Breast epithelium (tissue), 4 donors: ENCODE measurements around the gene ZC3H7A. TPM values are rescaled to one million over a fixed set of nuclear protein-coding genes. Genes with fewer than 3 reads are reported as not detected.

Experiments
- DNase-seq, 2 donors: peaks; one replicate each; pipeline ENCODE4 v3.0.0-alpha.2; 2019; ENCODE audit warnings: low spot score in 2 of 2
- H3K27ac ChIP-seq, 2 donors: fragments of 200-600 bp; sonication (generic) in 1 of 2; one replicate each; pipeline ENCODE4 v1.5.1; 2016 to 2019; ENCODE audit warnings: mild to moderate bottlenecking in 1 of 2
- H3K27me3 ChIP-seq, 2 donors: fragments of 200-600 bp; sonication (generic) in 1 of 2; one replicate each; pipeline versions ENCODE4 v1.5.1 to v1.6.0; 2017 to 2019; ENCODE audit warnings: control low read depth in 1 of 2, mild to moderate bottlenecking in 1 of 2
- H3K36me3 ChIP-seq: fragments of 200-600 bp; one replicate; pipeline ENCODE4 v1.5.1; 2019
- H3K4me1 ChIP-seq, 2 donors: fragments of 200-600 bp; sonication (generic); one replicate each; pipeline ENCODE4 v1.5.1; 2016 to 2019; ENCODE audit warnings: control low read depth in 1 of 2
- H3K4me3 ChIP-seq, 3 donors: fragments of 200-600 bp; sonication (generic); 1 replicate in 2 of 3; 2 replicates in 1 of 3; pipeline ENCODE4 v1.5.1; 2016 to 2019; ENCODE audit warnings: mild to moderate bottlenecking in 3 of 3, moderate library complexity in 2 of 3
- H3K9me3 ChIP-seq, 2 donors: fragments of 200-600 bp; sonication (generic) in 1 of 2; one replicate each; pipeline ENCODE4 v1.5.1; 2016 to 2019; ENCODE audit warnings: control low read depth in 1 of 2
- POLR2A ChIP-seq: fragments of 450-650 bp; IDR thresholded peaks from one replicate; pipeline ENCODE4 v1.6.1; 2016; ENCODE audit warnings: antibody characterized with exemption, mild to moderate bottlenecking, moderate library complexity
- POLR2AphosphoS5 ChIP-seq, 3 donors: sonication (generic); formaldehyde crosslinking; IDR thresholded peaks; one replicate each; pipeline ENCODE4 v1.6.1; 2017; ENCODE audit warnings: antibody characterized with exemption in 3 of 3
- intact Hi-C: fragments of 100-400 bp; cut with DNase I; formaldehyde crosslinking; loops from one replicate; pipeline ENCODE4 v1.15.1; 2023; ENCODE audit warnings: low total_unique reads
- total RNA-seq, 3 donors: library from RNA; depleted of rRNA; stranded (reverse); fragments of >200 nt; gene quantifications; one replicate each; pipeline ENCODE4 v1.1.0, GENCODE V29; 2016
- TF ChIP-seq, protein P1 (sequence below), 3 donors: fragments of 450-650 bp; IDR thresholded peaks; one replicate each; pipeline ENCODE4 v1.5.1; 2016 to 2017; ENCODE audit warnings: antibody characterized with exemption in 3 of 3, mild to moderate bottlenecking in 3 of 3, moderate library complexity in 3 of 3

ZC3H7A gene
- total RNA-seq = 10 to 100 TPM; 58.4 to 70.7 (median 67.5) TPM

- Histone ChIP-seq H3K27me3 (no peaks in the 10 kb centered on the region), H3K4me3 (peak within 1 kb of the TSS; percentile 77 to 91 (median 87)), H3K9me3 (no peaks in the 10 kb centered on the region), H3K27ac (peak within 1 kb of the TSS; percentile 97 to 98), H3K36me3 (no peaks in the 10 kb centered on the region), H3K4me1 (peaks cover 14 to 23% of the 10 kb centered on the region in 2 donors)
- intact Hi-C loops = no loop called here
- peak; percentile 66 to 87 (median 83) for TF ChIP-seq POLR2AphosphoS5 (IDR thresholded peaks at IDR 0.05)
- TF ChIP-seq POLR2A = peak; percentile 83
- TF ChIP-seq, protein P1, sequence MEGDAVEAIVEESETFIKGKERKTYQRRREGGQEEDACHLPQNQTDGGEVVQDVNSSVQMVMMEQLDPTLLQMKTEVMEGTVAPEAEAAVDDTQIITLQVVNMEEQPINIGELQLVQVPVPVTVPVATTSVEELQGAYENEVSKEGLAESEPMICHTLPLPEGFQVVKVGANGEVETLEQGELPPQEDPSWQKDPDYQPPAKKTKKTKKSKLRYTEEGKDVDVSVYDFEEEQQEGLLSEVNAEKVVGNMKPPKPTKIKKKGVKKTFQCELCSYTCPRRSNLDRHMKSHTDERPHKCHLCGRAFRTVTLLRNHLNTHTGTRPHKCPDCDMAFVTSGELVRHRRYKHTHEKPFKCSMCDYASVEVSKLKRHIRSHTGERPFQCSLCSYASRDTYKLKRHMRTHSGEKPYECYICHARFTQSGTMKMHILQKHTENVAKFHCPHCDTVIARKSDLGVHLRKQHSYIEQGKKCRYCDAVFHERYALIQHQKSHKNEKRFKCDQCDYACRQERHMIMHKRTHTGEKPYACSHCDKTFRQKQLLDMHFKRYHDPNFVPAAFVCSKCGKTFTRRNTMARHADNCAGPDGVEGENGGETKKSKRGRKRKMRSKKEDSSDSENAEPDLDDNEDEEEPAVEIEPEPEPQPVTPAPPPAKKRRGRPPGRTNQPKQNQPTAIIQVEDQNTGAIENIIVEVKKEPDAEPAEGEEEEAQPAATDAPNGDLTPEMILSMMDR (IDR thresholded peaks at IDR 0.05) = peak; percentile 19 to 99 (median 47)
- DNase-seq = peak; percentile 94 to 95
Measured at GRCh38 chr16:11797166-11797956, at the start of gene ZC3H7A. Gene ZC3H7A, minus strand, starts transcription at chr16:11797258. Its CDS starts 14,904 bp downstream, at chr16:11782354.

- no peaks in the 10 kb centered on the region for H3K27me3 ChIP-seq
- no peak overlapping the region for H3K4me3 ChIP-seq
- no peak for TF ChIP-seq POLR2A
- no peak for TF ChIP-seq POLR2AphosphoS5 (IDR thresholded peaks at IDR 0.05)
- TF ChIP-seq, protein P1 (IDR thresholded peaks at IDR 0.05) = no peak
- H3K4me1 ChIP-seq = no peaks in the 10 kb centered on the region
- no peak for DNase-seq
- H3K9me3 ChIP-seq = no peaks in the 10 kb centered on the region
- H3K36me3 ChIP-seq = peaks cover 6% of the 10 kb centered on the region
- H3K27ac ChIP-seq = no peak overlapping the region
- intact Hi-C loops = no loop called here
Measured at GRCh38 chr16:11844499-11844898, 47.4 kb upstream of the ZC3H7A start.

GRCh38 chr16:11843861-11844260 is 46.8 kb upstream of the ZC3H7A start:
- TF ChIP-seq, protein P1 (IDR thresholded peaks at IDR 0.05) = no peak
- no peak for TF ChIP-seq POLR2A
- no peak for TF ChIP-seq POLR2AphosphoS5 (IDR thresholded peaks at IDR 0.05)
- intact Hi-C loops = no loop called here
- peaks cover 6% of the 10 kb centered on the region for H3K36me3 ChIP-seq

DNA sequence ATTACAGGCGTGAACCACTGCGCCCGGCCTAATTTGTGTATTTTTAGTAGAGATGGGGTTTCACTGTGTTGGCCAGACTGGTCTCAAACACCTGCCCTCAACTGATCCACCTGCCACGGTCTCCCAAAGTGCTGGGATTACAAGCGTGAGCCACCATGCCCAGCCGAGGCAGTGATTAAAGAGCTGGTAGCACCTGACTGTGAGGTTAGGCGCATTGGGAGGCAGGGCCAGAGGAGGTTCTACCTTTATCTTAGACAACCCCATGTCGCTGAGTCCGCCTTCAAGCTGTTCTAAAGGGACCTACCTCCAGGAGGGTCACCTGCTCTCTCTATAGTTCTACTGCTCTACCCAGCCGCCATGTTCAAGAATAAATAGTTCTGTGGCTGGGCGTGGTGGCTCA is 46.1 kb upstream of the ZC3H7A start:
- H3K36me3 ChIP-seq = peaks cover 6% of the 10 kb centered on the region
- no peak overlapping the region for H3K27ac ChIP-seq
- intact Hi-C loops = no loop called here
- H3K27me3 ChIP-seq = no peaks in the 10 kb centered on the region
- no peaks in the 10 kb centered on the region for H3K9me3 ChIP-seq
- TF ChIP-seq, protein P1 (IDR thresholded peaks at IDR 0.05) = no peak
- TF ChIP-seq POLR2AphosphoS5 (IDR thresholded peaks at IDR 0.05) (no peak), POLR2A (no peak)
- no peak overlapping the region for H3K4me3 ChIP-seq
- no peak for DNase-seq
- H3K4me1 ChIP-seq = no peaks in the 10 kb centered on the region

More at GRCh38 chr16:11843861-11844260, 46.8 kb upstream of the ZC3H7A start:
- no peak overlapping the region for H3K27ac ChIP-seq
- no peaks in the 10 kb centered on the region for H3K9me3 ChIP-seq
- H3K27me3 ChIP-seq = no peaks in the 10 kb centered on the region
- no peaks in the 10 kb centered on the region for H3K4me1 ChIP-seq
- DNase-seq = no peak
- no peak overlapping the region for H3K4me3 ChIP-seq

DNA sequence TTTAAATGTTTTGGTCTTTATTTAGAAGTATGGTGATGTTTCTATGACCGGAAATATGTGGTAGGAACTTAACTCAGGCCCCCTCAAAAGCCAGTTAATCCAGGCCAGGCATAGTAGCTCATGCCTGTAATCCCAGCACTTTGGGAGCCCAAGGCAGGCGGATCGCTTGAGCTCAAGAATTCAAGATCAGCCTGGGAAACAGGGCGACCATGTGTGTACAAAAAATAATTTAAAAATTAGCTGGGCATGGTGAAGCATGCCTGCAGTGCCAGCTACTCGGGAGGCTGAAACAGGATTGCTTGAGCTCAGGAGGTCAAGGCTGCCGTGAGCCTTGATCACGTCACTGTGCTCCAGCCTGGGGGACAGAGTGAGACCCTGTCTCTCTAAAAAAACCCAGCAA is 44.0 kb upstream of the ZC3H7A start:
- no peak for TF ChIP-seq POLR2AphosphoS5 (IDR thresholded peaks at IDR 0.05)
- TF ChIP-seq, protein P1 (IDR thresholded peaks at IDR 0.05) = no peak
- peaks cover 6% of the 10 kb centered on the region for H3K36me3 ChIP-seq
- no peak for DNase-seq
- H3K9me3 ChIP-seq = no peaks in the 10 kb centered on the region
- H3K4me1 ChIP-seq = no peaks in the 10 kb centered on the region
- H3K27me3 ChIP-seq = no peaks in the 10 kb centered on the region
- no peak overlapping the region for H3K27ac ChIP-seq
- no peak overlapping the region for H3K4me3 ChIP-seq
- intact Hi-C loops = no loop called here
